HG02938 (cell line): ENCODE results near the gene EFCAB5.
"Not testable (repeated sequence)": the region's sequence is repeated elsewhere in the genome, so short reads cannot be mapped to it uniquely, and the experiment has no call there.

ENCODE experiments used
- ATAC-seq: cut with Tn5 transposase; IDR thresholded peaks from one replicate; pipeline ENCODE4 v1.9.1; 2021; ENCODE audit warnings: mild to moderate bottlenecking, moderate library complexity; ENCODE audit not compliant: unreplicated experiment

EFCAB5 gene

DNA sequence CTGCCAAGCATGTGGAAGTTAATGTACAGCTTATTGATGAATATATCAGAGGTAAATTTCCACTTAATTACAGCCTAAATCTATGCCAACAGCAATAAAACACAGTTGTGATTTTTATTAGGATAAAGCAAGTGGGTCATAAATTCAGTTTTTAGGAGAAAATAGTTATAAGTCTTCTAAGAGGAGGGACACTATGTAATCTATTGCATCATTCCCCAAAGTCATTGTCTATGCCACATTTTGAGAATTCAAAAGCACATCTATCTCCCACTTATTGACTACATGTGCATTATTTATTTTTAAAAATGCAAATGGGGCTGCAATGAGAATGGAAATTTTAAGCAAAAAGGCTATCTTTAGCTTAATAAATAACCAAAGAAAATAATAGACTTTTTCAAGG, 151.5 kb downstream of the EFCAB5 start:
- no peak for ATAC-seq

DNA sequence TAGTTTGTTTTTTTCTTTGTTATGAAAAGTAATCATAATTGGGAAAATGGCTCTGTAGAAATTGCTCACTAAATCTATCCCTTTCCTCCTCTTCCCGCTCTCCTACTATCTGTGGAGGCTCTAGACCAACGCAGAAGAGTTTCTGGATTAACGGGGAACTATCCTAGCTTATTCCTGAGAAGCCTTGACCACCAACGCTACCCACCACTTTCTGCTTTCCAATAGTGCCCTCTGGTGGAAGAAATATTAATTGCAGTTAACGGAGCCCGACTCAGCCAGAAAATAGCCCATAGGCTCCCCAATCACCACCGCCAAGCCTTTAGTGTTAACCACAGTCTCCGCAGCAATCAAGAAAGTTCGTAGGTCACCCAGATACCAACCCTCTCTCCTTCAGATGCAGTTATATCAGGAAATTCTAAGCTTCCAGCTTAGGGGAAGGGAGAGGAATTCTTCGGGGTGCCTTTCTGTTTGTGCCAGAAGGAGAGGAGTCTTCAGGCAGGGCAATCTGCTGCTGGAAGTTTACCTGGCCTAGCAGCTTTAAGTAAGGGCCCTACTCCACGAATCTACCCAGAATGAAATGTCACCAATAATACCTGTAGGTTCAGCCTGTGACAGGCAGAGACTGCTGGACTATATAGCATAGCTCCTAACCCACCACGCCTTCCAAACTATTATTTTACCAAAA, 152.2 kb downstream of the EFCAB5 start:
- no peak for ATAC-seq

DNA sequence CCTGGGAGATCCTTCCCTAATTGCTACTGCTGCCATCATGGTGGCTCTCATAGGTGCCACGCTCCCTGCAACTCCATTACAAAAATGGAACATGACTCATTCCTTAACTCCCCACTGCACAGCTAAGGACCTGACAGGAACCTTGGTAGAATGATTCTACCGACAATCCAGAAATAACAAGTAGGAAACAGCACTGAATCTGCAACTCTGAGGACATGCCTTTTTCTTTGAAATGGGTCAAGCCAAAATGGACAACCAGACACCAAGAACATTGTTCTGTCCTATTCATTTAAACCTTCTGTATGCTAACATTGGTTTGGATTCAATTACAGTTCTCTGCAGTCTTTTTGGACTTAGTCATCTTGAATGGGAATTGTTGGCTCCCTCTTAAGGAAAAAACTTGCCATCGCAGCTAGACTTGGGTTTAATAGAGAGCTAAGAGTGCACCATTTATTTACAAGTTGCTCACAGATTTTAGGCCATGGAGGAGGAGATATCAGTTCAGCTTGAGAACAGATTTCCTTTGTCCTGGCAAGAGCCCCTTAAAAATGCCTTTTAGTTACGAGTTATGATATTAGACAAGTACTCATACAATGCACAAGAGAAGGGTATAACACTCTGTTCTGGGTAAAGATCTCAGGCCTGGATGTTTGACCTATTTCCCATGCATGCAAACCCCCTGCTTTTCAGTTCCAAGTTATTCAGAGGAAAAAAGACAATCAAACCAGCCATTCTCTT, 154.2 kb downstream of the EFCAB5 start:
- no peak for ATAC-seq

DNA sequence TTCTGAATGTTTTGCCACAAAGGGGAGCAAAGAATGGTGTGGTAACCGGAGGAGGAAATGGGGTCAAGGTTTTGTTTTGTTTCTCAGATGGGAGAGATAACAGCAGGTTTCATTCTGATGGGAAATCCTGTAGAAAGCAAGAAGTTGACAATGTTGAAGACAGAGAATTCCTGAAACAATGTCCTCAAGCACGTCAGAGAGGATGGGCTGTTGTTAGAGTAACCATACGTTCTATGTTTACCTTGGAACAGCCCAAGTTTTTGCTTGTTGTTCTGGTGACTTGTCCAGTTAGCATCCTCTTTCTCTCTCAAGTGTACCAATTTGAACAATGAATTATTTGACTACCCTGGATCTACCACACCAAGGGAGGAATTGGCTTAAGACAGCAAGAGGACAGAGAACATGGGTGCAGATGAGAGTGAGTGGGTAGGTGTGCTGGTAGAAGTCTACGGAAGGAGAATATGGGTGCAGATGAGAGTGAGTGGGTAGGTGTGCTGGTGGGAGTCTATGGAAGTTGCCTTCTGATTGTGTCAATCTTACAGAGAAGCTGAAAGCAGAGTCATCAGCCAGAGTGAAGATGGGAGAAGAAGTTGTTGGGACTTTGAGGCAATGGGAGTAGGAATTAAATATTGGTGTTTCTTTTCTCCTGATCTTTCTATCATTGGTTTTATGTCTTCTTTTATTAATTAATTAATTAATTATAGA, 160.4 kb downstream of the EFCAB5 start:
- ATAC-seq, result no peak

DNA sequence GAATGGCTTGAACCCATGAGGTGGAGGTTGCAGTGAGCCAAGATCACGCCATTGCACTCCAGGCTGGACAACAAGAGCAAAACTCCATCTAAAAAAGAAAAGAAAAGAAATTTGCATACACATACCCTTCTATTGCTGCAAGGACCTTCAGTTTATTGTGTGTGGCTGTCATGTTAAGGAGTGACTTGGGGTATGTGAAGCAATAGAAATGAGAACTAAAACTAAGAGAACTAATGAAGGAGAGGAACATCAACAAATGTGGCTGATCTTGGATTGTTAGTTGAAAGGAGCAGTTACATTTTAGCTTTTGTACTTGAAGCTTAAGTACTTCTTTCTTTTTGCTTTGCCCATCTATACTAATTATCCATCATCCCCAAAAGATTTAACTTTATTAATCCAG, 162.5 kb downstream of the EFCAB5 start:
- no peak for ATAC-seq

DNA sequence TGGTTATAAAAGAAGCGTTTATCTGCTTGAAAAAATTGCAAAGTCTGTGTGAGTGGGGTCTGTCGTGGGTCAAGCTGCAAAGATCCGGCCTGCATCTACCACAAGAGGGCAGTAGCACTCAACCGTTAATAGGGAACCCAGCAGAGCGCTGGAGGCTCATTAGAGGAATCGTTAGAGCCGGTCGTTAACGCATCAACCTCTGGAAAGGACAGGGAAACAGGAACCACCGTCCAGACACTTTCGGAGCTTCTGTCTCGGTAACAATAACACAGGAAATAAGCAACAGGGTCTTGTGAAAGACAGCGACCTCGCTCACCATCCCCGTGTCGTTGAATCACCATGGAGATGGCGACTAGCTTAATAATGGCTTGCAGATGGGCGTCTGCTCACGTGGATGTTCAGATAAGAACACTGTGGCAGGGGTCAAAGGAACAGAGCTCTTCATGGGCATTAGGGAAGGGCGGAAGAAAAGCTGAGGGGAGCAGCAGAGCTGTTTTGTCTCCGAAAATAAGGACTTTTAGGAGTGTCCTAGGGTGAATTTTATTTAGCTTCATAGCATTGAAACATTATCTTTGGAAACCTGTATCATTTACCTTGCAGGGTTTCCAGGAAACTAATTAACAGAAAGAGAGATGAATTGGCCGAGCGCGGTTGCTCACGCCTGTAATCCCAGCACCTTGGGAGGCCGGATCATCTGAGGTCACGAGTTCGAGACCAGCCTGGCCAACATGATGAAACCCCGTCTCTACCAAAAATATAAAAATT, 163.3 kb downstream of the EFCAB5 start:
- peak; percentile 64 for ATAC-seq

DNA sequence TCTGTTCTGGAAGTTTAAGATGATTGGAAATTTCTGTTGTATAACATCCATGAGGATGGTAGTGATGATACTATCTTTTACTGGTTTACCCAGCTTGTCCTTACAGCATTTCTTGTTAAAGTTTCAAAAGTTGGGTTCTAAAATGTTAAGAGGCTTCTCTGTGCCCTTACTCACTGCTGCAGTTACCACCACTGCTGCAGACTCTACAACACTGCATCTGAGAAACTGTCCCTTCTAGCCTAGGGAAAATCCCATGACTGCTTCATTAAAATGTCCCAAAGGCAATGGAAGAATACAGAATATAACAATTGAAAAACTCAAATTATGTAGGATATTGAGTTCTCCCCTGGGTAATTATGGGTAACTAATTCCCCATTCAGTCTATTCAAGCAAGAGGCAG, 171.4 kb downstream of the EFCAB5 start:
- no peak for ATAC-seq

DNA sequence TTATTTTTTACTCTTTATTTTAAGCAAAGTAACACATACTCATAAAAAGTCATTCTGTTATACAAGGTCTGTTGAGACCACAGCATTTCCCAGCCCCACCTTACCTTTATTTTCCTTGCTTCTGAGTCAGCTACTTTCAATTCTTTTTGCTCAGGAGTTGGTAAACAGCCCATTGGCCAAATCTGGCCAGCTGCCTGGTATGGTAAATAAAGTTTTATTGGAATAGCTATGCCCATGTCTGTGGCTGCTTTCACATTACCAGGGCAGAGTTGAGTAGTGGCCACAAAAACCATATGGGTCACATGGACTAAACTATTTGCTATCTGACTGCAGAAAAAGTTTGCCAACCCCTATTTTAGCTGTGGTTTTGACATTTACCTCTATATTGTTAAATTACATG, 171.8 kb downstream of the EFCAB5 start:
- no peak for ATAC-seq

DNA sequence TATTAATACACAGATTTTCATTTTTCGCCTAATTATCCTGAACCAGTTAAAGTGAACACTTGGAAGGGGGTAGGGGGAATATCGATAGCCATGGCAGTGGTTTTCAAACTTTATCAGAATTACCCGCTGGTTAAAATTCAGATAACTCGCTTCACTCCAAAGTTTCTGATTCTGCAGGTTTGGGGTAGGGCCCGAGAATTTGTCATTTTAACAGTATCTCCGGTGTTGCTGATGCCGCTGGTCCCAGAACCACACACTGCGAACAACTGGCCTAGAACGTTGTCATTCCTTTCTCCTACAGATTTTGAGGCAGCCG, 174.9 kb downstream of the EFCAB5 start:
- ATAC-seq, result no peak

DNA sequence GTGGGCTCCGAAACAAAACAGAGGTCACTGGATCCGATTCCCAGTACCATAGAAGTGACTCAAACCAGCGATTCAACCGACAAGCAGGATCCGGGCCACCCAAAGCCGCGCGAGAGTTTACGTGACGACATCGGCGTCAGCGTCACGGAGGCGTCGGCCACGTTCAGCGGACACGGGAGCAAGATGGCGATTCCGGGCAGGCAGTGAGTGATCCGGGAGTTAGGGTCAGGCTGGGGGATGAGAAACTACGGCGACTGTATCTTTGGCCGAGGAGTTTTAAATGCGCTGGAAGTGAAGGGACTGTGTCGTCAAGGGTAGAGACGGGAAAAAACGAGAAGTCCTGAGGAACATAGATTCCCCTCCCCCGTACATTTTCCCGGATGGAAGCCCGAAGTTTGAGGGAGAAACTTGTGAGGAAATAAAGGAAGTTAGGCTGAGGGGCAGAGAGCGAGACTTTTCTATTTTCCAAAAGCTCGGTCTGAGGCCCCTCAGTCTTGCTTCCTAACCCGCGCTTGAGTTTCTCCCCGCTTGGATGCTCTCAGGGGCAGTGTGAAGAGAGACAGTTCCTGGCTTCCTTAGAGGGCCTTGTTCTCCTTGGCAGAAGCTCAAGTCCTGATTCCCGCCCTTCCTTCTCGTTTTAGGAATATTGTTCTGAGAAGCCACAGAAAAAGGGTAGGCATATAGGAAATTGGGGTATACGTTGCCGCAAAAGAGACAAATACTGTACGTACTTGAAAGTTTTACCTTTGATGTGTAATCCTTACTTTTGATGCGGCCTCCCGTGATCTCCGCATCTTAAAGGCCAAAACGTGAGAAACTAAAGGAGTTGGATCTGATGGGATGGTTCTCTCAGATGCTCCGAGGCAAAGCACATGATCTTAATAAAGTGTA, 175.5 kb downstream of the EFCAB5 start, which contains the start of gene NSRP1:
TSS of gene NSRP1 (plus strand) at position 156 of the 891 bp plus-strand sequence. CDS start at position 184, 28 bp downstream.
- ATAC-seq, result peak; percentile 80

DNA sequence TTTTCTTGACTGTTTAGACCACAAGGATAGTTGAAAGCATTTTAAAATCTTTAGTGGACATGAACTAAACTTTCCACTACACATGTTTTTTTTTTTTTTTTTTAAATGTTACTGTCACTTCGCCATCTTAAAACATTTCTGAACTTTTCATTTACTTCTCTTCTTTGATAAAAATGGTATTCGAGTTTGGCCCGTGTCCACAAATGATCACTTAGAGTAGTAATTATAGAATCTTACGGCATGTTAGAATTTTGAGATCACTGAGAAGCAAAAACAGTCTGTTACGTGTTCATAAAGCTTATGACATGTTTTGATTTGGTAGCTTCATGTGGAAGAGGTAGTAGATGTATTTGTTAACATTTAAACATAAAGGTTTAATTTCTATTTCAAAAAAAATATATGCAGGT, 176.2 kb downstream of the EFCAB5 start:
- no peak for ATAC-seq

DNA sequence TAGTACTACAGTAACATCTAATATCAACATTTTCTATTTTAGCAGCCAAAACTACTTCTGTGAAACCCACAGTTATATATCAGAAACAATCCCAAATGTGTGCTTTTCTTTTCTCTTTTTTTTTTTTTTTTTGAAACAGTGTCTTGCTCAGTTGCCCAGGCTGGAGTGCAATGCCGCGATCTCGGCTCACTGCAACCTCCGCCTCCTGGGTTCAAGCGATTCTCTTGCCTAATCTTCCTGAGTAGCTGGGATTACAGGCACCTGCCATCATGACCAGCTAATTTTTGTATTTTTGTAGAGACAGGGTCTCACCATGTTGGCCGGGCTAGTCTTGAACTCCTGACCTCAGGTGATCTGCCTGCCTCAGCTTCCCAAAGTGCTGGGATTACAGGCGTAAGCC, 177.2 kb downstream of the EFCAB5 start:
- not testable (repeated sequence) for ATAC-seq

DNA sequence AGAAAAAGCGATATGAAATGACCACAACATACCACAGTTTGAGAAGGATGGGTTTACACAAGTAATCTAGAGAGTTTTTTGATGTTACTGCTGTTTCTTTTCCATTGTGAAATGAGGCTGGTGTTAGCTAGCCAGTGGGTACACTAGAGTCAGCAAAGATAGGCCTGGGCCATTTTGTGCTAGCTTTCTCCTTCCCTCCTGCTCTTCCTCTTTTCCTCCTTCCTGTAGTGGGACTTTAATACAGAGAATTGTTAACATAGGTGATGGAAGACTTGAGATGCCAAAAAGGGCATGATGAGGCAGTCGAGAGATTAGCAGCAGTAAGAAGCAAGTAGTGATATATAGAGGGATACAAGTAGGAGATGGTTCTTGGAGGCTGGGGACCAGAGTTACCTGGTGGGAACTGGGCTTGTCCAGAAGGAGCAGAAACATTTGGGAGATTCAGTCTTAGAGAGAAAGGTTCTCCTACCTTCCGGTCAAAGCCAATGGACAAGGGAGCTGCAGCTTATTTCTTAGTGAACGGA, 182.9 kb downstream of the EFCAB5 start:
- no peak for ATAC-seq

DNA sequence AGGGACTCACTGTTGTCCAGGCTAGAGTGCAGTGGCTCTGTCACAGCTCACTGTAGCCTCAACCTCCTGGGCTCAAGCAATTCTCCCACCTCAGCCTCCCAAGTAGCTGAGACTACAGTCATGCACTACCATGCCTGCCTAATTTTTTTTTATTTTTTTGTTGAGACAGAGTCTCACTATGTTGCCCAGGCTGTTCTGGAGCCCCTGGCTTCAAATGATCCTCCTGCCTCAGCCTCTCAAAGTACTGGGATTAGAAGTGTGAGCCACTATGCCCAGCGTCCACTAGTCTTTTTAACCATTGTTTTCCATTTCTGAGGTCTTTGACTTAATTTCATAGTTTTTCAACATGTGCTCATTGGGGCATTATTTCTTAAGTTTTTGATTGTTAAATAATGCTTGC, 188.7 kb downstream of the EFCAB5 start:
- no peak for ATAC-seq

DNA sequence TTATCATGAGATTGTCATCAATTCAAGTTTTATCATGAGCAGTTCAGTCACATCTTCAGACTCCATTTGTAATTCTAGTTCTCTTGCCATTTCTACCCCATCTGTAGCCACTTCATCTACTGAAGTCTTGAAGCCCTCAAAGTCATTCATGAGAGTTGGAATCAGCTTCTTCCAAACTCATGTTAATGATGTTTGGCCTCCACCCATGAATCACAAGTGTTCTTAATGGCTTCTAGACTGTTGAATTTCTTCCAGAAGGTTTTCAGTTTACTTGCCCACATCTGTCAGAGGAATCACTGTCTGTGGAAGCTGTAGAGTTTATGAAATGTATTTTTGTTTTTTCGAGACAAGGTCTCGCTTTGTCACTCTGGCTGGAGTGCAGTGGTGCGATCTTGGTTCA, 191.2 kb downstream of the EFCAB5 start:
- ATAC-seq, result no peak

DNA sequence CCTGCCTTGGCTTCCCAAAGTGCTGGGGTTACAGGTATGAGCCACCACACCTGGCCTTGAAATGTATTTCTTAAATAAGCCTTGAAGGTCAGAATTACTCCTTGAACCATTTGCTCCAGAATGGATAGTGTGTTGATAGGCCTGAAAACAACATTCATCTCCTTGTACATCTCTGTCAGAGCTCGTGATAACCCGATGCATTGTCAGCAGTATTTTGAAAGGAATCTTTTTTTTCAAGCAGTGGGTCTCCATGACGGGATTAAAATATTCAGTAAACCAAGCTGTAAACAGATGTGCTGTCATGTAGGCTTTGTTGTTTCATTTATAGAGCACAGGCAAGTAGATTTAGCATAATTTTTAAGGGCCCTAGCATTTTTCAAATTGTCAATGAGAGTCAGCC, 191.8 kb downstream of the EFCAB5 start:
- ATAC-seq, result no peak

DNA sequence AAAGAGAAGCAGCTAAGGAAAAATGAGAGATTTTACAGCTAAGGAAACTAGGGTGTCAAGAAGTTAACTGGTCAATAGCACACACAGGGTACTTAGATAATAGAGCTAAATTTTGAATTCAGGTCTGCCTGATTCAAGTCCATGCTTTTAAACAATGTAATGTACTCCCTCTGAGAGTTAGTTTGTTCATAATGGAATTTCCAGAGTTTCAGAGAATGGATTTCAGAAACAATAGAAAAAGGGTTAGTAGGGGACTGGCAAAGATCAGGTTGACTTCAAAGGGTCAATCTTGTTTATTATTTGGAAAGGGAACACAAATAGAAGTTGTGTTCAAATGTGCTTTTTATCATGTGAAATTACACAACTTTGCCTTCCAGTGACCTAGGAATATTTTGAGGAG, 193.1 kb downstream of the EFCAB5 start:
- no peak for ATAC-seq

DNA sequence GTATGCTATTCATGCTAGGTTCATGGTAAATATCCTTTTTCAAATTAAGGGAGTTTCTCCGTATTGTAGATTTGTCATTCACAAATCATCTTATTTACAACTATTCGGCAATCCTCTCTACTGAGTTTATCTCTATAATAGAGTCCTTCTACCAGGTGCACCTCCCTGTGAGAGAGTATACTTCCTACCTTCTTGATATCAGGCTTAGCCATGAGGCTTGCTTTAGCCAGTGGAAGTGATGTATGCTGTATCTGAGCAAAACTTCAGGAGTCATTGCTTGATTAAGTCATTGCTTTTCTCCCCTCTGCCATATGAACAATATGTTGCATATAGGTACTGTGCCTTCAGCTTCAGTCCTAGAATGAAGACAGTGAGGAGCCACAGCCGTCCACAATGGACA, 195.7 kb downstream of the EFCAB5 start:
- ATAC-seq, result no peak

DNA sequence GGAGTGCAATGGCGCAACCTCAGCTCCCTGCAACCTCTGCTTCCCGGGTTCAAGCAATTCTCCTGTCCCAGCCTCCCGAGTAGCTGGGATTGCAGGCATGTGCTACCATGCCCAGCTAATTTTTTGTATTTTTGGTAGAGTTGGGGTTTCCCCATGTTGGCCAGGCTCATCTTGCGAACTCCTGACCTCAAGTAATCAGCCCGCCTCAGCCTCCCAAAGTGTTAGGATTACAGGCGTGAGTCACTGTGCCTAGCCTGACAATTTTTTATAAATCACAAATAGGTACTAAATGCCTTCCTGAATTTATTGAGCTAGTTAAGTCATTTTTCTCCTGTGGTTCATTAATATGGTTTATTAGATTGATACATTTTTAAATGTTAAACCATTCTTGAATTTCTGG, 206.4 kb downstream of the EFCAB5 start:
- ATAC-seq, result not testable (repeated sequence)

DNA sequence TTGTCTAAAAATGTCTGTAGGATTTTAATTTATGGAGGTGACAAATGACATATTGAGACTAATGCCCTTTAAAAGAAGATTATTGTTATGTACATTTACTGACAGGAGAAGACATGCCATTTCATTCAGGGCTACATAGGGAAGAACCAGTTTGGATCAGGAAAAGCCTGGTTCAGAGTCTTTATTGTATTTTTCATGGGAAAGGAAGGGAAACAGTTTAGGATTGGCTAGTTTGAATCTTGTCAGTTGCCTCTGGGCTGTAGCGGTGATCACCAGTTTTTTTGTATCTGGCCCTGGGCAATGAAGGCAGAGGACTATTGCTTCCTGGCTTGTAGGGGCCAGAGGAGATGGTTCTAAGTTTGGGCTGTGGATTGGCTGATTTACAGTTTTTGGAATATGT, 206.9 kb downstream of the EFCAB5 start:
- ATAC-seq, result no peak
